Stimulated activated naive CD4-positive, alpha-beta T cell (primary cell): ENCODE measurements around the gene UBP1.
"Not testable (repeated sequence)": the region's sequence is repeated elsewhere in the genome, so short reads cannot be mapped to it uniquely, and the experiment has no call there.

Experiments used
- DNase-seq, 6 experiments: peaks; one replicate each; lab custom pipeline; 2025; lab: John Stamatoyannopoulos, UW

UBP1 gene, protein sequence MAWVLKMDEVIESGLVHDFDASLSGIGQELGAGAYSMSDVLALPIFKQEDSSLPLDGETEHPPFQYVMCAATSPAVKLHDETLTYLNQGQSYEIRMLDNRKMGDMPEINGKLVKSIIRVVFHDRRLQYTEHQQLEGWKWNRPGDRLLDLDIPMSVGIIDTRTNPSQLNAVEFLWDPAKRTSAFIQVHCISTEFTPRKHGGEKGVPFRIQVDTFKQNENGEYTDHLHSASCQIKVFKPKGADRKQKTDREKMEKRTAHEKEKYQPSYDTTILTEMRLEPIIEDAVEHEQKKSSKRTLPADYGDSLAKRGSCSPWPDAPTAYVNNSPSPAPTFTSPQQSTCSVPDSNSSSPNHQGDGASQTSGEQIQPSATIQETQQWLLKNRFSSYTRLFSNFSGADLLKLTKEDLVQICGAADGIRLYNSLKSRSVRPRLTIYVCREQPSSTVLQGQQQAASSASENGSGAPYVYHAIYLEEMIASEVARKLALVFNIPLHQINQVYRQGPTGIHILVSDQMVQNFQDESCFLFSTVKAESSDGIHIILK

GRCh38 chr3:33440328-33441224 lies at the start of gene UBP1:
Gene UBP1, minus strand, starts transcription at chr3:33440405. Its CDS starts 557 bp downstream, at chr3:33439848.
- peak; percentile 94 to 100 (median 96) for DNase-seq

DNA sequence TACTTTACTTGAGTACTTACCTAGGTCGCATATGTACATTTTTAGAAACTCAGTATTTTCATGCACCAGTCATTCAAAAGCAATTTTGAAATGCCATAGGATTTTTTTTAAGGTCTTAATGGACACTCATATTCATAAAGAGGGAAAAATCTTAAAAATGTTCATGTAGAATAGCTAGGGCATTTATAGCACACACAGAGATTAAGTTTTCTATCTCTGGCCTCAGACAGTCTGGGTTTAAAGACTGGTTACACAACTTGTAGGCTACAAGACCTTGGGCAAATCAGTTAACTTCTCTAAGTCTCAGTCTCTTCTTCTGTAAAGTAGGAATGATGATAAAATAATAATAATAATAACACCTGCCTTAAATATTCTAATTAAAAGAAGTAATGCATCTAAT lies 48.5 kb upstream of the UBP1 start:
- DNase-seq, result no peak

GRCh38 chr3:33488246-33488645 lies 48.0 kb upstream of the UBP1 start:
- no peak for DNase-seq

- DNase-seq, result no peak
These were observed 41.9 kb upstream of the UBP1 start for GRCh38 chr3:33482111-33482521.

DNA sequence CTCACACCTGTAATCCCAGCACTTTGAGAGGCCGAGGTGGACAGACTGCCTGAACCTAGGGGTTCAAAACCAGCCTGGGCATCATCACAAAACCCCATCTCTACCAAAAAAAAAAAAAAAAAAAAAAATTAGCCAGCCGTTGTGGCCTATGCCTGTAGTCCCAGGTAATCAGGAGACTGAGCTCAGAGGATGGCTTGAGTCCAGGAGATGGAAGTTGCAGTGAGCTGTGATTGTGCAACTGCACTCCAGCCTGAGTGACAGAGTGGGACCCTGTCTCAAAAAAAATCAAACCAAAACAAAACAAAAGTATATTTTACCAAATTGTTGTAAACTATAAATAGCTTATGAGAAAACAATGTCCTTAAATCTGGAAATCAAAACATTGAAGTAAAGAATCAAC lies 34.7 kb upstream of the UBP1 start:
- no peak for DNase-seq

DNA sequence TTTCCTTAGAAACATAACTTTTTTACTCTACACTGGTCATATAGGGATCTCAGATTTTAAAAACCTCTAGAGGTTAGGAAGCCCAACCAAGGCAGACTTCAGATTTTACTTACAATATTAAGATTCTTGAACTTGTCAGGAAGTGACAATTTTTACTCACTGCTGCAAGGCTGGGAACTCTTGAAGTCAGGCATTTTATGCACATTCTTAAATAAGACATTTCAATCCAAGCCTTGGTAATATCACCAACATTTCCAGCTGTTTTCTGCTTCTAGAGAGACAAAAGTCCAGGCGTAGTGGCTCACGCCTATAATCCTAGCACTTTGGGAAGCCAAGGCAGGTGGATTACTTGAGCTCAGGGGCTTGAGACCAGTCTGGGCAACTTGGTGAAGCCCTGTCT lies 33.6 kb upstream of the UBP1 start:
- DNase-seq, result no peak

DNA sequence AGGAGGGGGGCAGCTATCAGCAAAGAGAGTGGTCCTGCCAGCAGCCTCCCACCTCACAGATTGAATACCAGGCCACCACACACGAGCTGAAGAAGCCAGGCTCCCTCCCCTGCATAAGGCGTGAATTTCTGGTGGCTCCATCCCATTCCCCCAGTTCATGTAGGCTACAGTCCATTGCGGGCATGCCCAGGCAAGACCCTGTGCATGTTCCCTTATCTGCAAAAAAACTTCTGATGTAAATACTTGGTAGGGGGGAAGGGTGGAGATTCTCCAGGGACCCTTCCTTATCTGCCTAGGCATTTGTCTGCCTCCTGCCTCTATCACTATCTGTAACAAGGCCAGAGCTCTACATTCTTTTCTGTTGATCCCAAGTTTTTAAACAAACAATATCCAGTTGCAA lies 27.6 kb upstream of the UBP1 start:
- DNase-seq, result no peak

- no peak for DNase-seq
These were observed 20.9 kb upstream of the UBP1 start for GRCh38 chr3:33461097-33461496.

DNA sequence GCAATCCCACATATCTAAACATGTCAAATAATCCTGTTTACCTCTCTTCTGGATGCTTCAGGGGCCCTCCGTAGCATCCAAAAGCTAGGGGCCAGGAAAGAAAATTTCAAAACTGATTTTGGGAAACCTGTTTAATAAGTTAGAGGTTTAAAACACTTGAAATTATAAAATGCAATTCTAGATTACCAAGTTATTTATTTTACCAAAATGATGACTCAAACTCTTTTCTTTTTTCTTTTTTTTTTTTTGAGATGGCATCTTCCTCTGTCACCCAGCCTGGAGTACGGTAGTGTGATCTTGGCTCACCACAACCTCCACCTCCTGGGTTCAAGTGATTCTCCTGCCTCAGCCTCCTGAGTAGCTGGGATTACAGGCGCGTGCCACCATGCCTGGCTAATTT lies 19.4 kb upstream of the UBP1 start:
- DNase-seq, result not testable (repeated sequence)

GRCh38 chr3:33458446-33458845 lies 18.2 kb upstream of the UBP1 start:
- DNase-seq, result no peak

- DNase-seq, result no peak
These were observed 16.6 kb upstream of the UBP1 start for GRCh38 chr3:33456756-33457155.

- DNase-seq, result no peak
These were observed 13.1 kb upstream of the UBP1 start for GRCh38 chr3:33453331-33453761.

- DNase-seq, result not testable (repeated sequence)
These were observed 11.8 kb upstream of the UBP1 start for GRCh38 chr3:33451994-33452393.

GRCh38 chr3:33447958-33448357 lies 7.8 kb upstream of the UBP1 start:
- DNase-seq, result no peak

DNA sequence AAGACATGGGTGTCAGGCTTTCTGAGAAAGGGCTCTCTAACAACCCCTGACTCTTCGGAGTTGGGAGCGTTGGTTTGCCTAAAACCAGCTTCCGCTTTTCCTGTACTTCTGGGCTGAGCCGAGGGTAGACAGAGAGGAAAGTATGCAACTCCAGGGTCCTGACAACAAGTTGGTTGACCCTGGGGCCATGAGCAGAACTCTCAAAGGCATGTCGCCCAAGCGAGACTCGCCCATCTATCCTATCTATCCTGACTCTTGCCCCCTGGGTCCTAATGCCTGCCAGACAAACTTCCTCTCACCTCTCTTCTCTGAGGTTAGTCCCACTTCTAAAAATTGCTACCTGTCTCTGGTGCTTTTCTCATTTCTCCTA lies 7.0 kb upstream of the UBP1 start:
- DNase-seq, result not testable (repeated sequence)

DNA sequence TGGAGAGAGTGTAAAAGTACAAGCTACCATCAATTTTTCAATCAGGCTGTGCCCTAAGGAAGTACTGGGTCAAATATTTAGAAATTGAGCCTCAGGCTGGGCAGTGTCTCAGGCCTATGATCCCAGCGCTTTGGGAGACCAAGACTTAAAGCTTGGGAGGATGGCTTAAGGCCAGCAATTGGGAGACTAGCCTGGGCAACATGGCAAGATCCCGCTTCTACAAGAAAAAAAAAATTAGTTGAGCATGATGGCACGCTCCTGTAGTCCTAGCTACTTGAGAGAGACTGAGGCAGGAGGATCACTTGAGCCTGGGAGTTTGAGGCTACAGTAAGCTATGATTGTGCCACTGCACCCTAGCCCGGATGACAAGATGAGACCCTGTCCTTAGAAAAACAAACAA lies 2.0 kb upstream of the UBP1 start:
- no peak for DNase-seq

DNA sequence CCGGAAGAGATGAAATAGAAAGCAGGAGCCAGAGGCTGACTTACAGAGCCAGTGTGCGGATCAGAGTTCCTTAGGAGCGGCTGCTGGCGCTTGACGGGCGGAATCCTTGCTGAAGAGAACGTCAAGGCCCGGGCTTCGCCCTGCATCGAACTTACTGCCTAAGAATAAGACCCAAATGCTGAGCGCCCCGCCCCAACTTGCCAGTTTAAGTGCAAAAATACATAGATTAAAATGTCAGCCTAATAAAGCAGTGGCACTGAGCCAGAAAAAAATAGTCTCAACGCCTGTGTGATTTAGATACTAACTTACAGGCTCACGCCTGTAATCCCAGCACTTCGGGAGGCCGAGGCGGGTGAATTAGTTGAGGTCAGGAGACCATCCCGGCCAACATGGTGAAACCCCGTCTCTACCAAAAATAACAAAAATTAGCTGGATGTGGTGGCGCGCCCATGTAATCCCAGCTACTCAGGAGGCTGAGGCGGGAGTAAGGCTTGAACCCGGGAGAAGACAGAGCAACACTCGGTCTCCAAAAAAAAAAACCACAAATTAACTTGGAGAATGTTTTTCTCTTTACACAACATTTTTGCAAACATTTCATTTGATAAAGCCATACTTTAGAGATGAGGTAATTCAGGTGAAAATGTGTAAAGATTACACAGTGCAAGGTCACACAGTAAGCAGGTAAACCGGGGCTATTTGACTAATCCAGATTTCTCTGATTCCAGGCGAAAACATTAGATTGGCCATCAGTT lies 1.2 kb upstream of the UBP1 start:
- DNase-seq, result no peak

DNA sequence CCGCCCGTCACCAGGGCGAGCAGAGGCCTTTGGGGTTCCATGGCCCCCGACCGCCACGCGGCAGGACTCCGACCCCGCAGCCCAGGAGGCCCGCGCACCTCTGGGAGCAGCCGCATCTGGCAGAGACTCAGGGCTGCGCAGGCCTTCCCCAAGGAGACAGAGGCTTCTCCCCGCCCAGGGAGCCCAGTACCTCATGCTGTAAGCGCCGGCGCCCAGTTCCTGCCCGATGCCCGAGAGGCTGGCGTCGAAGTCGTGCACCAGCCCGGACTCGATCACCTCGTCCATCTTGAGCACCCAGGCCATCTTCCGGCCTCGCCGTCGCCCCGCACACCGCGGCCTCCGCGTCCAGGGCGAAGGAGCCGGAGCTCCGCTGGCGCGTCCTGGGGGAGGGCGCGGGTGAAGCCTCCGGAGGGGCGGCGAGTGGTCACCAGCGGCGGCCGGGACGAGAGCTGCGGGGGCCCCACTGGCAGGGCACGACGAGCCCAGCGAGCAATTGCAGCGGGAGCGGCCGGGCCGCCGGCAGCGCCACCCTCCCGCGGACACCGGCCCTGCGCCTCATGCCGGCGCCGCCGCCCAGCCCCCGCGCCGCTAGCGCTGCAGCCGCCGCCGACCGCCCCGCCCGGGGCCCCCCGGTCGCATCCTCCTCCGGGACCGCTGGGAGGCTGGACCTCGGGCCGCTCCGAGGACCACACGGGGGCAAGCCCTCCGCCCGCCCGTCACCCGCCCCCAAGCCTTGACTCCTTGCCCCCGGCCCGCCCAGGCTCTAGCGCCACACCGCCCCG lies 468 bp downstream of the UBP1 start:
- DNase-seq, result peak in 5 of 6 experiments; percentile 29 to 63 (median 40)

DNA sequence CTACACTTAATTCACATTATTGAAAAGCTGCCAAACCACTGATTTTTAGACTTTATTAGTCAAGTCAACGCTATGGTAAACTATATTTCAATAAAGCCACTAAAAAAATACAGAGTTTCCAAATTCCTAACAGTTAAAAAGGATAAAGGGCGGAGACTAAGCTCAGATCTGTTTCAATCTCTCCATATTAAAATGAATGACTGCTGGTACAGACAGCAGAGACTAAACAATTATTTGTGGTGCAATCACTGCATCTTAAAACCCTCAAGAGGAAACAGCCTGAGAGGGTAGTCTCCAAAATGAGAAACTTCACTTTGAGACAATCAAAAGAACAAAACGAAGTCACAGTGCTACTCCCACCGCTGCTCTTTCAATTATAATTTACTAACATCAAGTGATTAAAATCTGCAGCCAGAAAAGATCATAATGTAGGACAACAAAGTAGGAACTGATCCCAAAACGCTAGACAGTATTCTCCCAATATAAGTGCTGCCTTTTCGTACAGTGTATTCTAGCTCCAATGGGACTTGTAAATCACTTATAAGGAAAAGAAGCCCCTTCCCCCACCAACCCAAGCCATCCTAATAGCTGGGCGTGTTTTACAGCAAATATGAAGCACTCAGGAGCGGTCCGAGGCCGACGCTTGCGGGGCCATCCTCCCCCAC lies 1.2 kb downstream of the UBP1 start:
- DNase-seq, result peak in 3 of 6 experiments; percentile 12 to 39 (median 37)

GRCh38 chr3:33438284-33438668 lies 1.9 kb downstream of the UBP1 start:
- no peak for DNase-seq
